Measurements from ENCODE around the gene CDKN2A.

DNA sequence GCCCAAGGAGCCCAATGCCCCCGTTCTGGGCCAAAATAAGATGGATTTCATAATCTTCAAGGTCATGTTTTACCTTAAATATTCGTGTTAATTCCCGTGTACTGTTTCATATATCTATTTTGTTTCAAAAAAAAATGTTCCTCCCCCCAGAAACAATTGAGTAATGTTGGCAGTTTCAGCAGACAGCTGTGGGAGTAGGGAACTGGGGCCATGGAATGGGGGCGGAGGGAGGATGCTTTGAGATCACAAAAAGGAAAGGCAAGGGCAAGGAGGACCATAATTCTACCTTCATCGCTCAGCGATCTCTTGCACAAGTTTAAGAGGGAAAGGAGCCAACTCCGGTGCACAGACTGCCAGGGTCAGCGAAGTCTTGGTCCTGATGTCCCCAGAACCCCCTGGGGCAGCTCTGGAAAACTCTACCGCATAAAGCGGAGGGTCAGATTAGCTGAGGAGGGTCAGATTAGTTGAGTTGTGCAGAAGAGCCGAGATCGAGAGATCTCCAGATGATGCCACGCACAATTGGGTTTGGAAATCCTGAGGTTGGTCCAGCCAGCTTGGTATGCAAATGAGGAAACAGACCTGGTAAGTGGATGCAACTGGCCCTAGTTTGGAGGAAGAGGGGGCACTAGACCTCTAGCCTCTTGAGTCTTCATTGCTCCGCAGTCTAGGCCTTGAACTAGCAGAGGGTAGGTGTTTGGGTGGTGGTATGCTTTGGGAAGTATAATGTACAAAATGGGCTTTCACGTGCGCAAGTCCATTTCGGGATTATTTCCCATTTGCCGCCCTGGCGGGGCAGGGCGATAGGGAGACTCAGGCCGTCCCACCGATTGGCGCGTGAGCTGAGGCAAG is 24.0 kb downstream of the CDKN2A start:
- no peak for TF ChIP-seq POLR2AphosphoS5 (IDR thresholded peaks at IDR 0.05)
- TF ChIP-seq, protein P1, sequence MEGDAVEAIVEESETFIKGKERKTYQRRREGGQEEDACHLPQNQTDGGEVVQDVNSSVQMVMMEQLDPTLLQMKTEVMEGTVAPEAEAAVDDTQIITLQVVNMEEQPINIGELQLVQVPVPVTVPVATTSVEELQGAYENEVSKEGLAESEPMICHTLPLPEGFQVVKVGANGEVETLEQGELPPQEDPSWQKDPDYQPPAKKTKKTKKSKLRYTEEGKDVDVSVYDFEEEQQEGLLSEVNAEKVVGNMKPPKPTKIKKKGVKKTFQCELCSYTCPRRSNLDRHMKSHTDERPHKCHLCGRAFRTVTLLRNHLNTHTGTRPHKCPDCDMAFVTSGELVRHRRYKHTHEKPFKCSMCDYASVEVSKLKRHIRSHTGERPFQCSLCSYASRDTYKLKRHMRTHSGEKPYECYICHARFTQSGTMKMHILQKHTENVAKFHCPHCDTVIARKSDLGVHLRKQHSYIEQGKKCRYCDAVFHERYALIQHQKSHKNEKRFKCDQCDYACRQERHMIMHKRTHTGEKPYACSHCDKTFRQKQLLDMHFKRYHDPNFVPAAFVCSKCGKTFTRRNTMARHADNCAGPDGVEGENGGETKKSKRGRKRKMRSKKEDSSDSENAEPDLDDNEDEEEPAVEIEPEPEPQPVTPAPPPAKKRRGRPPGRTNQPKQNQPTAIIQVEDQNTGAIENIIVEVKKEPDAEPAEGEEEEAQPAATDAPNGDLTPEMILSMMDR (IDR thresholded peaks at IDR 0.05; ENCODE audit: poor library complexity, severe bottlenecking), result no peak

All from neural cell (in vitro differentiated cells).